A549 (cell line): ENCODE results near the gene DOCK10. TPM values are rescaled to one million over a fixed set of nuclear protein-coding genes. Genes with fewer than 3 reads are reported as not detected.

ENCODE experiments used
- ATAC-seq, 2 experiments: fragments of 200-7000 bp in 1 of 2; fragments of >200 bp in 1 of 2; cut with Nextera tagmentation in 1 of 2; cut with Tn5 transposase in 1 of 2; 3 replicates each; pipeline versions ENCODE4 v1.8.0 to v1.9.1; 2018 to 2020; ENCODE audit warnings: mild to moderate bottlenecking in 1 of 2, moderate library complexity in 1 of 2
- CTCF ChIA-PET: fragments of 300-600 bp; sonication (Branson Sonifier 250); formaldehyde crosslinking; extraction: SDS; loops from one replicate; lab custom pipeline; 2021; ENCODE audit warnings: antibody characterized with exemption, inconsistent platforms; lab: Yijun Ruan, JAX
- POLR2A ChIA-PET: fragments of 350-600 bp; formaldehyde crosslinking; extraction: SDS; loops from one replicate; lab custom pipeline; 2021; ENCODE audit warnings: antibody characterized with exemption, inconsistent platforms; lab: Yijun Ruan, JAX
- DNase-seq, 2 experiments: peaks; one replicate each; pipeline versions ENCODE4 v3.0.0 to v3.0.0-alpha.2; 2011 to 2016; ENCODE audit warnings: low read depth in 1 of 2, low spot score in 1 of 2
- FAIRE-seq: peaks from 2 replicates; lab custom pipeline; 2011; peaks lifted over from hg19 to GRCh38; lab: Jason Lieb, UNC
- H3K27ac ChIP-seq, 2 experiments: fragments of >200 bp; sonication (Bioruptor Twin); formaldehyde crosslinking; 3 replicates each; pipeline ENCODE4 v1.5.1; 2016 to 2017
- H3K4me1 ChIP-seq: fragments of >200 bp; sonication (Bioruptor Twin); formaldehyde crosslinking; 3 replicates; pipeline ENCODE4 v1.6.1; 2016
- H3K4me2 ChIP-seq: fragments of >200 bp; sonication (Bioruptor Twin); formaldehyde crosslinking; 3 replicates; pipeline ENCODE4 v1.6.1; 2016
- H3K4me3 ChIP-seq: fragments of >200 bp; sonication (Bioruptor Twin); formaldehyde crosslinking; 3 replicates; pipeline ENCODE4 v1.5.1; 2016
- H3K9me3 ChIP-seq: fragments of >200 bp; sonication (Bioruptor Twin); formaldehyde crosslinking; 3 replicates; pipeline ENCODE4 v1.6.1; 2016
- ATOH8 ChIP-seq: fragments of 250-450 bp; sonication (Bioruptor Pico); IDR thresholded peaks from 2 replicates; pipeline ENCODE4 v1.5.0; 2020; ENCODE audit warnings: low read depth, mild to moderate bottlenecking, moderate library complexity
- CBX2 ChIP-seq: fragments of 200-600 bp; sonication (generic); IDR thresholded peaks from 2 replicates; pipeline ENCODE4 v1.6.1; 2016; ENCODE audit warnings: low read depth, mild to moderate bottlenecking, borderline replicate concordance
- CHD2 ChIP-seq: fragments of 150-350 bp; IDR thresholded peaks from 2 replicates; pipeline ENCODE4 v1.6.1; 2014; ENCODE audit warnings: low read length; ENCODE audit not compliant: partially characterized antibody
- CHD4 ChIP-seq: fragments of 200-600 bp; sonication (generic); IDR thresholded peaks from 2 replicates; pipeline ENCODE4 v1.6.1; 2016; ENCODE audit warnings: antibody characterized with exemption, mild to moderate bottlenecking, borderline replicate concordance
- E2F6 ChIP-seq: IDR thresholded peaks from 2 replicates; pipeline ENCODE4 v1.6.1; 2012; ENCODE audit warnings: low read depth, borderline replicate concordance
- ELK1 ChIP-seq: fragments of 150-350 bp; IDR thresholded peaks from 2 replicates; pipeline ENCODE4 v1.6.1; 2014; ENCODE audit warnings: low read depth, mild to moderate bottlenecking, low read length
- FOSL2 ChIP-seq, 2 experiments: fragments of 450-650 bp in 1 of 2; fragments of >200 bp in 1 of 2; sonication (Bioruptor Twin) in 1 of 2; formaldehyde crosslinking; IDR thresholded peaks; 2 replicates each; pipeline versions ENCODE4 v1.5.0 to v1.6.1; 2016 to 2020; ENCODE audit warnings: mild to moderate bottlenecking in 1 of 2, moderate library complexity in 1 of 2
- FOXS1 ChIP-seq: fragments of 250-450 bp; sonication (Bioruptor Pico); IDR thresholded peaks from 2 replicates; pipeline ENCODE4 v1.5.0; 2020; ENCODE audit warnings: mild to moderate bottlenecking, moderate library complexity
- HDAC2 ChIP-seq: fragments of 200-600 bp; sonication (generic); IDR thresholded peaks from 2 replicates; pipeline ENCODE4 v1.6.1; 2016
- HOXA7 ChIP-seq: fragments of 250-450 bp; sonication (Bioruptor Pico); IDR thresholded peaks from 2 replicates; pipeline ENCODE4 v1.5.0; 2020; ENCODE audit warnings: mild to moderate bottlenecking, moderate library complexity
- HOXB13 ChIP-seq: fragments of 250-450 bp; sonication (Bioruptor Pico); IDR thresholded peaks from 2 replicates; pipeline ENCODE4 v1.5.0; 2020; ENCODE audit warnings: low read depth, mild to moderate bottlenecking, moderate library complexity
- HOXB5 ChIP-seq: fragments of 250-450 bp; sonication (Bioruptor Pico); IDR thresholded peaks from 2 replicates; pipeline ENCODE4 v1.5.0; 2020; ENCODE audit warnings: mild to moderate bottlenecking, moderate library complexity
- JUN ChIP-seq, 2 experiments: fragments of >200 bp; sonication (Bioruptor Twin); formaldehyde crosslinking; IDR thresholded peaks; 2 replicates in 1 of 2; 3 replicates in 1 of 2; pipeline ENCODE4 v1.6.1; 2016 to 2017
- KDM1A ChIP-seq: fragments of 200-600 bp; sonication (generic); IDR thresholded peaks from 2 replicates; pipeline ENCODE4 v1.6.1; 2016; ENCODE audit warnings: low read depth, mild to moderate bottlenecking
- MAFK ChIP-seq: fragments of 450-650 bp; IDR thresholded peaks from 2 replicates; pipeline ENCODE4 v1.6.1; 2014; ENCODE audit not compliant: partially characterized antibody
- MYC ChIP-seq: IDR thresholded peaks from 2 replicates; pipeline ENCODE4 v1.6.1; 2012; ENCODE audit warnings: mild to moderate bottlenecking, inconsistent platforms, low read length, improper control_type of control experiment, borderline replicate concordance
- NPAS2 ChIP-seq: fragments of 250-450 bp; sonication (Bioruptor Pico); IDR thresholded peaks from 2 replicates; pipeline ENCODE4 v1.8.0; 2022; ENCODE audit warnings: mild to moderate bottlenecking, moderate library complexity, borderline replicate concordance
- NR3C1 ChIP-seq: fragments of >200 bp; sonication (Bioruptor Twin); formaldehyde crosslinking; IDR thresholded peaks from 3 replicates; pipeline ENCODE4 v1.6.1; 2017
- RCOR1 ChIP-seq: fragments of 150-350 bp; IDR thresholded peaks from 2 replicates; pipeline ENCODE4 v1.6.1; 2014; ENCODE audit warnings: antibody characterized with exemption, low read length, low read depth
- REST ChIP-seq: fragments of 200-600 bp; sonication (generic); IDR thresholded peaks from 2 replicates; pipeline ENCODE4 v1.6.1; 2016; ENCODE audit warnings: antibody characterized with exemption, mild to moderate bottlenecking, moderate library complexity
- RNF2 ChIP-seq: fragments of 200-600 bp; sonication (generic); IDR thresholded peaks from 2 replicates; pipeline ENCODE4 v1.6.1; 2016; ENCODE audit warnings: low read depth, mild to moderate bottlenecking, antibody characterized with exemption, moderate library complexity, borderline replicate concordance
- SREBF2 ChIP-seq: fragments of 450-650 bp; IDR thresholded peaks from 2 replicates; pipeline ENCODE4 v1.6.1; 2014; ENCODE audit warnings: mild to moderate bottlenecking, moderate library complexity
- TFCP2L1 ChIP-seq: fragments of 250-450 bp; sonication (Bioruptor Pico); IDR thresholded peaks from 2 replicates; pipeline ENCODE4 v1.5.0; 2021; ENCODE audit warnings: mild to moderate bottlenecking
- ZC3H11A ChIP-seq: fragments of 450-650 bp; IDR thresholded peaks from 2 replicates; pipeline ENCODE4 v1.6.1; 2014; ENCODE audit warnings: antibody characterized with exemption, mild to moderate bottlenecking
- WGBS: methylation state at CpG from one replicate; pipeline ENCODE4 v1.1.6; 2017; ENCODE audit errors: missing lambda C conversion rate; 5-methylcytosine and 5-hydroxymethylcytosine counted together
- polyA plus RNA-seq, 4 experiments: library from polyadenylated mRNA; depleted of rRNA in 3 of 4; stranded (reverse); fragments of >200 nt; fragmentation: RNase III in 1 of 4; extraction: RNeasy Plus Mini Kit Qiagen cat#74134 plus additional on column Dnase treatment in 1 of 4; gene quantifications; 2 replicates in 3 of 4; 3 replicates in 1 of 4; pipeline ENCODE4 v1.2.3, GENCODE V29; 2011 to 2017
- TF ChIP-seq, protein P1 (sequence below): fragments of >200 bp; sonication (Bioruptor Twin); formaldehyde crosslinking; IDR thresholded peaks from 3 replicates; pipeline ENCODE4 v1.5.1; 2016
- TF ChIP-seq, protein P2 (sequence below): fragments of >200 bp; sonication (Bioruptor Twin); formaldehyde crosslinking; IDR thresholded peaks from 3 replicates; pipeline ENCODE4 v1.6.1; 2016
- TF ChIP-seq, protein P3 (sequence below): fragments of 250-450 bp; sonication (Bioruptor Pico); IDR thresholded peaks from 2 replicates; pipeline ENCODE4 v1.5.0; 2021; ENCODE audit warnings: mild to moderate bottlenecking, moderate library complexity, borderline replicate concordance
- TF ChIP-seq, protein P4 (sequence below): IDR thresholded peaks from 2 replicates; pipeline ENCODE4 v1.6.1; 2012

The DOCK10 gene
- polyA plus RNA-seq, 2 of the 4 experiments (the other 2 are of a cell fraction), result 43.0 to 45.3 TPM

DNA sequence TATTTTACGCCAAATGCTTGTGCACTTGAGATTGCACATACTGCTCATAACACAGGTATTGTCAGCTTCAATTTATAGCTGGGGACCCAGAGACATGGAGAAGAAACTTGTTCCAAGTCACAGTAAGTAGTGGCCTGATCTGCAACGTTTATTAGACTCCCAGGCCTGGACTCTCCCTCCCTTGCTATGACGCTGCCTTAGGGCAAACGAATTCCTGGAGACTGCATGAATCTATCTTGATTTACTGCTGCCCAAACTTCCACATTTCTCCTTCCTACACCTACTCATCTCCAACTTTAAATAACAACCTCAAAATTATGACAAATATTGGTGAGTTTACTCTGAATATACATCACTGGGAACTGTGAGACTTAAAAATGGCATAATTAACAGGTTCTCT lies 181.0 kb downstream of the DOCK10 start:
- H3K4me3 ChIP-seq, result no peak overlapping the region
- FAIRE-seq (no peak), ATAC-seq (no peak), DNase-seq (no peak)
- no peaks in the 10 kb centered on the region for H3K9me3 ChIP-seq
- H3K4me1 ChIP-seq, result no peaks in the 10 kb centered on the region
- 80% methylated on average over 4 of the region's 4 CpGs for WGBS
- TF ChIP-seq RNF2 (no peak), CHD4 (no peak), FOSL2 (IDR thresholded peaks at IDR 0.05) (no peak), FOSL2 (CRISPR knock-in tag; IDR thresholded peaks at IDR 0.05) (no peak), MAFK (no peak), NPAS2 (CRISPR knock-in tag) (no peak), MYC (no peak), TFCP2L1 (no peak), FOXS1 (CRISPR knock-in tag) (no peak), ZC3H11A (no peak), HDAC2 (no peak), REST (no peak), SREBF2 (no peak), CBX2 (no peak), HOXB13 (CRISPR knock-in tag) (no peak), HOXB5 (no peak)
- TF ChIP-seq, protein P1, sequence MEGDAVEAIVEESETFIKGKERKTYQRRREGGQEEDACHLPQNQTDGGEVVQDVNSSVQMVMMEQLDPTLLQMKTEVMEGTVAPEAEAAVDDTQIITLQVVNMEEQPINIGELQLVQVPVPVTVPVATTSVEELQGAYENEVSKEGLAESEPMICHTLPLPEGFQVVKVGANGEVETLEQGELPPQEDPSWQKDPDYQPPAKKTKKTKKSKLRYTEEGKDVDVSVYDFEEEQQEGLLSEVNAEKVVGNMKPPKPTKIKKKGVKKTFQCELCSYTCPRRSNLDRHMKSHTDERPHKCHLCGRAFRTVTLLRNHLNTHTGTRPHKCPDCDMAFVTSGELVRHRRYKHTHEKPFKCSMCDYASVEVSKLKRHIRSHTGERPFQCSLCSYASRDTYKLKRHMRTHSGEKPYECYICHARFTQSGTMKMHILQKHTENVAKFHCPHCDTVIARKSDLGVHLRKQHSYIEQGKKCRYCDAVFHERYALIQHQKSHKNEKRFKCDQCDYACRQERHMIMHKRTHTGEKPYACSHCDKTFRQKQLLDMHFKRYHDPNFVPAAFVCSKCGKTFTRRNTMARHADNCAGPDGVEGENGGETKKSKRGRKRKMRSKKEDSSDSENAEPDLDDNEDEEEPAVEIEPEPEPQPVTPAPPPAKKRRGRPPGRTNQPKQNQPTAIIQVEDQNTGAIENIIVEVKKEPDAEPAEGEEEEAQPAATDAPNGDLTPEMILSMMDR, result no peak
- TF ChIP-seq, protein P2, sequence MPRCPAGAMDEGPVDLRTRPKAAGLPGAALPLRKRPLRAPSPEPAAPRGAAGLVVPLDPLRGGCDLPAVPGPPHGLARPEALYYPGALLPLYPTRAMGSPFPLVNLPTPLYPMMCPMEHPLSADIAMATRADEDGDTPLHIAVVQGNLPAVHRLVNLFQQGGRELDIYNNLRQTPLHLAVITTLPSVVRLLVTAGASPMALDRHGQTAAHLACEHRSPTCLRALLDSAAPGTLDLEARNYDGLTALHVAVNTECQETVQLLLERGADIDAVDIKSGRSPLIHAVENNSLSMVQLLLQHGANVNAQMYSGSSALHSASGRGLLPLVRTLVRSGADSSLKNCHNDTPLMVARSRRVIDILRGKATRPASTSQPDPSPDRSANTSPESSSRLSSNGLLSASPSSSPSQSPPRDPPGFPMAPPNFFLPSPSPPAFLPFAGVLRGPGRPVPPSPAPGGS, result no peak
- TF ChIP-seq, protein P3, sequence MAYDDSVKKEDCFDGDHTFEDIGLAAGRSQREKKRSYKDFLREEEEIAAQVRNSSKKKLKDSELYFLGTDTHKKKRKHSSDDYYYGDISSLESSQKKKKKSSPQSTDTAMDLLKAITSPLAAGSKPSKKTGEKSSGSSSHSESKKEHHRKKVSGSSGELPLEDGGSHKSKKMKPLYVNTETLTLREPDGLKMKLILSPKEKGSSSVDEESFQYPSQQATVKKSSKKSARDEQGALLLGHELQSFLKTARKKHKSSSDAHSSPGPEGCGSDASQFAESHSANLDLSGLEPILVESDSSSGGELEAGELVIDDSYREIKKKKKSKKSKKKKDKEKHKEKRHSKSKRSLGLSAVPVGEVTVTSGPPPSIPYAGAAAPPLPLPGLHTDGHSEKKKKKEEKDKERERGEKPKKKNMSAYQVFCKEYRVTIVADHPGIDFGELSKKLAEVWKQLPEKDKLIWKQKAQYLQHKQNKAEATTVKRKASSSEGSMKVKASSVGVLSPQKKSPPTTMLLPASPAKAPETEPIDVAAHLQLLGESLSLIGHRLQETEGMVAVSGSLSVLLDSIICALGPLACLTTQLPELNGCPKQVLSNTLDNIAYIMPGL (CRISPR knock-in tag), result no peak
- POLR2A ChIA-PET, result no interaction called here
- CTCF ChIA-PET, result no interaction called here
- no peak overlapping the region for H3K27ac ChIP-seq
- H3K4me2 ChIP-seq, result no peak overlapping the region

- H3K4me3 ChIP-seq, result no peak overlapping the region
- ATAC-seq (no peak), FAIRE-seq (no peak), DNase-seq (no peak)
- no peaks in the 10 kb centered on the region for H3K4me1 ChIP-seq
- no peak overlapping the region for H3K27ac ChIP-seq
- ChIA-PET CTCF (no interaction called here), POLR2A (no interaction called here)
- H3K9me3 ChIP-seq, result no peaks in the 10 kb centered on the region
- H3K4me2 ChIP-seq, result no peak overlapping the region
- TF ChIP-seq E2F6, result no peak
- no peak for TF ChIP-seq JUN (IDR thresholded peaks at IDR 0.05)
- TF ChIP-seq ZC3H11A, result no peak
- TF ChIP-seq ATOH8 (CRISPR knock-in tag), result no peak
- TF ChIP-seq KDM1A, result no peak
- no peak for TF ChIP-seq HOXB5
- TF ChIP-seq MAFK, result no peak
- TF ChIP-seq ELK1, result no peak
- TF ChIP-seq, protein P4, sequence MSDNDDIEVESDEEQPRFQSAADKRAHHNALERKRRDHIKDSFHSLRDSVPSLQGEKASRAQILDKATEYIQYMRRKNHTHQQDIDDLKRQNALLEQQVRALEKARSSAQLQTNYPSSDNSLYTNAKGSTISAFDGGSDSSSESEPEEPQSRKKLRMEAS, result no peak
- no peak for TF ChIP-seq HOXA7 (CRISPR knock-in tag)
- no peak for TF ChIP-seq RCOR1
- TF ChIP-seq CHD2, result no peak
- TF ChIP-seq NR3C1, result no peak
These were observed 181.5 kb downstream of the DOCK10 start for GRCh38 chr2:224860786-224861185.
